OCI-LY1 (cell line): ENCODE data around the gene RHOT1.

Source experiments
- H2AFZ ChIP-seq: fragments of 200-600 bp; sonication (generic), shearing (Covaris generic); 2 replicates; pipeline ENCODE4 v1.6.0; 2014; ENCODE audit warnings: antibody characterized with exemption, mild to moderate bottlenecking, low read length
- H3F3A ChIP-seq: fragments of 200-600 bp; sonication (generic), shearing (Covaris generic); 2 replicates; pipeline ENCODE4 v1.6.0; 2014; ENCODE audit warnings: mild to moderate bottlenecking, antibody characterized with exemption, low read length, moderate library complexity; ENCODE audit not compliant: insufficient read depth
- H3K27ac ChIP-seq: fragments of 200-600 bp; sonication (generic); 2 replicates; pipeline ENCODE4 v1.5.1; 2014; ENCODE audit warnings: low read length, mixed run types, mild to moderate bottlenecking, low read depth; ENCODE audit not compliant: poor library complexity, severe bottlenecking
- H3K27me3 ChIP-seq: fragments of 200-600 bp; sonication (generic); 2 replicates; pipeline ENCODE4 v1.6.0; 2014; ENCODE audit warnings: antibody characterized with exemption, mild to moderate bottlenecking, low read length, moderate library complexity; ENCODE audit not compliant: insufficient read depth
- H3K36me3 ChIP-seq: fragments of 200-600 bp; sonication (generic); 2 replicates; pipeline ENCODE4 v1.6.1; 2014; ENCODE audit warnings: mild to moderate bottlenecking, antibody characterized with exemption, low read length, moderate library complexity, mixed read lengths; ENCODE audit not compliant: insufficient read depth
- H3K4me1 ChIP-seq: fragments of 200-600 bp; sonication (generic); 2 replicates; pipeline ENCODE4 v1.5.1; 2014; ENCODE audit warnings: mild to moderate bottlenecking, low read length, moderate library complexity; ENCODE audit not compliant: insufficient read depth, severe bottlenecking
- H3K4me2 ChIP-seq: fragments of 200-600 bp; sonication (generic), shearing (Covaris generic); 2 replicates; pipeline ENCODE4 v1.6.1; 2014; ENCODE audit warnings: low read length
- H3K4me3 ChIP-seq: fragments of 200-600 bp; sonication (generic); 2 replicates; pipeline ENCODE4 v1.5.1; 2014; ENCODE audit warnings: low read length, low read depth, mild to moderate bottlenecking, mixed read lengths; ENCODE audit not compliant: poor library complexity, severe bottlenecking
- H3K79me2 ChIP-seq: fragments of 200-600 bp; shearing (Covaris generic); 2 replicates; pipeline ENCODE4 v1.6.1; 2016; ENCODE audit warnings: mixed run types, low read length, mixed read lengths; ENCODE audit not compliant: insufficient read depth
- H3K9ac ChIP-seq: fragments of 200-600 bp; sonication (generic), shearing (Covaris generic); 2 replicates; pipeline ENCODE4 v1.6.1; 2014; ENCODE audit warnings: mild to moderate bottlenecking, low read length, mixed read lengths
- H3K9me2 ChIP-seq: fragments of 200-600 bp; sonication (generic), shearing (Covaris generic); 2 replicates; pipeline ENCODE4 v1.6.1; 2014; ENCODE audit warnings: low read depth, mild to moderate bottlenecking, low read length, mixed read lengths
- H3K9me3 ChIP-seq: fragments of 200-600 bp; shearing (Covaris generic); 2 replicates; pipeline ENCODE4 v1.6.1; 2014; ENCODE audit warnings: low read length, mixed read lengths
- H4K20me1 ChIP-seq: fragments of 200-600 bp; sonication (generic), shearing (Covaris generic); 2 replicates; pipeline ENCODE4 v1.6.0; 2016; ENCODE audit warnings: mild to moderate bottlenecking, low read length; ENCODE audit not compliant: insufficient read depth
- CTCF ChIP-seq: fragments of 200-600 bp; sonication (generic), shearing (Covaris generic); IDR thresholded peaks from 2 replicates; pipeline ENCODE4 v1.5.1; 2017; ENCODE audit warnings: mild to moderate bottlenecking, antibody characterized with exemption, low read length, moderate library complexity, mixed read lengths
- EZH2 ChIP-seq: fragments of 200-600 bp; sonication (generic), shearing (Covaris generic); IDR thresholded peaks from 2 replicates; pipeline ENCODE4 v1.8.0; 2017; ENCODE audit warnings: borderline replicate concordance, mixed run types, mild to moderate bottlenecking, antibody characterized with exemption, low read length, moderate library complexity, mixed read lengths

The RHOT1 gene

GRCh38 chr17:32264140-32264799 is 122.0 kb downstream of the RHOT1 start:
- no peaks in the 10 kb centered on the region for H3K36me3 ChIP-seq
- H3K4me2 ChIP-seq = no peak overlapping the region
- H3K4me3 ChIP-seq = no peak overlapping the region
- H3K79me2 ChIP-seq = no peaks in the 10 kb centered on the region
- H3K4me1 ChIP-seq = peaks cover 4% of the 10 kb centered on the region
- TF ChIP-seq CTCF (no peak), EZH2 (no peak)
- H3K9me2 ChIP-seq = no peaks in the 10 kb centered on the region
- no peaks in the 10 kb centered on the region for H4K20me1 ChIP-seq
- no peak overlapping the region for H2AFZ ChIP-seq
- no peak overlapping the region for H3K27ac ChIP-seq
- H3K9me3 ChIP-seq = no peaks in the 10 kb centered on the region
- H3F3A ChIP-seq = no peaks in the 10 kb centered on the region
- H3K9ac ChIP-seq = no peak overlapping the region
- peaks cover 11% of the 10 kb centered on the region; the same call in 1 of the 2 replicates for H3K27me3 ChIP-seq

DNA sequence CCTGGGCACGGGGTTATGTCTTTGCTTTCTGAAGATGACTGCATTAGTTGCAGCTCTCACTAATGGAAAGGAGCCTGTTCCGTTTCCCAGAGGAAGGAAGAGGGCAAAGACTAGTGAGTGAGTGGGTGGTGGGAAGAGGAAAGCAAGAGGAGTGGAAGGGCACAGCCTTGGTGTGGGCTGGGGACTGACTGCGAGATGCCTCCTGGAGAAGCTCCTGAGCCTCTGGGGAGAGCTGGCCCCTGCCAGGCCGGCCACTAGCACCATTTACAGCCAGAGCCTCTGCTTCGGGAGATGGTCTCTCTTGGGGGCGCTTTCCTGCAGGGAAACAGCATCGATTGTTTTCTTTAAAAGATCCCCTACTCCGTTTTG is 122.5 kb downstream of the RHOT1 start:
- H3K27me3 ChIP-seq = peaks cover 12% of the 10 kb centered on the region; the same call in 1 of the 2 replicates
- no peaks in the 10 kb centered on the region for H3K9me2 ChIP-seq
- H3F3A ChIP-seq = no peaks in the 10 kb centered on the region
- no peaks in the 10 kb centered on the region for H3K79me2 ChIP-seq
- no peaks in the 10 kb centered on the region for H3K36me3 ChIP-seq
- no peak overlapping the region for H3K27ac ChIP-seq
- H3K4me3 ChIP-seq = no peak overlapping the region
- H4K20me1 ChIP-seq = no peaks in the 10 kb centered on the region
- H3K9ac ChIP-seq = no peak overlapping the region
- H3K4me2 ChIP-seq = no peak overlapping the region
- H3K4me1 ChIP-seq = peaks cover 4% of the 10 kb centered on the region
- no peaks in the 10 kb centered on the region for H3K9me3 ChIP-seq
- TF ChIP-seq EZH2 = no peak
- no peak for TF ChIP-seq CTCF
- H2AFZ ChIP-seq = no peak overlapping the region

DNA sequence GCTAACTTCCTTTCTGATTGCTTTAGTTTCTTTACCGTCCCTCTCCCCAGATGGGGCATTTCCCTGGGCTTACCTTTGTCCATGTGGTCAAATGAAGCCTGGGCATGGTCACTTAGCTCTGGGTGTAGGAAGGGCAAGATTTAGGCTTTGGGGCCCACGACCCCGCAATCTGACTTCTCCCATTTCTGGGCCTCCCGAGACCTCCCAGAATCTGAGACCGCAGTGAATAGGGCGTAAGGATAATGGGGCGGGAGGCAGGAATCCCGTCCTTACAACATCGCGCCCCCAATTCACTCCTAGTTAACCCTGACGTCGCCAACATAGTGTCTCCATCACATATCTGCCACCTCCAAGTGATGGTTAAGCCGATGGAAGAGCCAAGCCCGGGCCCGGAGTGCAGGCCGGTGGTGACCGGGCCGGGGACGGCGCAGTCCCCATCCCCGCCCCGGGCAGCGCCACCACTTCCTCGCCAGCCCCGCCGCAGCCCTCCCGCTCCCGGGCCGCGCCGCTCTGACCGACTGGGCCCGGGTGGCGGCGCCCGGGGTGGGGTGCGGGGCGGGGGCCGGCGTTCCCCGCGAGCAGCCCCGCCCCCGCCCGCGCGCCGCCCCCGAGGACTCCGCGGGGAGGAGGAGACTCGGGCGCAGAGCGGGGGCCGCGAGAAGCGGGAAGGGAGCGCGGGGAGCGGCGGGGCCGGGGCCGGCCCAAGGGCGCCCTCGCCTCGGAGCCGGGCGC is 123.1 kb downstream of the RHOT1 start, which contains the start of gene RHBDL3:
Gene RHBDL3, plus strand, starts transcription at position 641 of the 732 bp plus-strand sequence. CDS start 358 bp downstream, outside the sequence.
- no peak within 1 kb of the TSS; the same call in 1 of the 2 replicates for H3K4me2 ChIP-seq
- no peaks in the 10 kb centered on the region for H3F3A ChIP-seq
- H3K4me3 ChIP-seq = no peak within 1 kb of the TSS
- H3K27me3 ChIP-seq = peaks cover 18% of the 10 kb centered on the region; the same call in 1 of the 2 replicates
- H3K27ac ChIP-seq = no peak within 1 kb of the TSS
- H3K36me3 ChIP-seq = no peaks in the 10 kb centered on the region
- H2AFZ ChIP-seq = no peak within 1 kb of the TSS
- no peak within 1 kb of the TSS for H3K9ac ChIP-seq
- no peaks in the 10 kb centered on the region for H3K9me3 ChIP-seq
- TF ChIP-seq CTCF (no peak), EZH2 (no peak)
- H4K20me1 ChIP-seq = no peaks in the 10 kb centered on the region
- no peaks in the 10 kb centered on the region for H3K79me2 ChIP-seq
- peaks cover 4% of the 10 kb centered on the region for H3K4me1 ChIP-seq
- no peaks in the 10 kb centered on the region for H3K9me2 ChIP-seq
